ENCODE results near the gene XYLT2. TPM values are rescaled to one million over a fixed set of nuclear protein-coding genes. Genes with fewer than 3 reads are reported as not detected.
A peak's percentile ranks its signal among the peaks of the same experiment; 100 is the strongest.

XYLT2 gene
- total RNA-seq, 1 experiment from 2014 or later: 28.5 TPM

- no TSS peak for BruUV-seq (replicated peaks)
- in situ Hi-C loops (cut with HindIII; ENCODE audit: low pct_unique_long_range_greater_than_20kb, low sequenced_read_pairs): no loop called here
- TF ChIP-seq POLR2AphosphoS5 (IDR thresholded peaks at IDR 0.05; ENCODE audit: low read depth, low read length): no peak
- TF ChIP-seq TCF7L2 (IDR thresholded peaks at IDR 0.05; ENCODE audit: low read depth, low read length): no peak
- TF ChIP-seq SIN3A (IDR thresholded peaks at IDR 0.05; ENCODE audit: borderline replicate concordance, insufficient read depth, low read depth, low read length): no peak
- TF ChIP-seq, protein P1, sequence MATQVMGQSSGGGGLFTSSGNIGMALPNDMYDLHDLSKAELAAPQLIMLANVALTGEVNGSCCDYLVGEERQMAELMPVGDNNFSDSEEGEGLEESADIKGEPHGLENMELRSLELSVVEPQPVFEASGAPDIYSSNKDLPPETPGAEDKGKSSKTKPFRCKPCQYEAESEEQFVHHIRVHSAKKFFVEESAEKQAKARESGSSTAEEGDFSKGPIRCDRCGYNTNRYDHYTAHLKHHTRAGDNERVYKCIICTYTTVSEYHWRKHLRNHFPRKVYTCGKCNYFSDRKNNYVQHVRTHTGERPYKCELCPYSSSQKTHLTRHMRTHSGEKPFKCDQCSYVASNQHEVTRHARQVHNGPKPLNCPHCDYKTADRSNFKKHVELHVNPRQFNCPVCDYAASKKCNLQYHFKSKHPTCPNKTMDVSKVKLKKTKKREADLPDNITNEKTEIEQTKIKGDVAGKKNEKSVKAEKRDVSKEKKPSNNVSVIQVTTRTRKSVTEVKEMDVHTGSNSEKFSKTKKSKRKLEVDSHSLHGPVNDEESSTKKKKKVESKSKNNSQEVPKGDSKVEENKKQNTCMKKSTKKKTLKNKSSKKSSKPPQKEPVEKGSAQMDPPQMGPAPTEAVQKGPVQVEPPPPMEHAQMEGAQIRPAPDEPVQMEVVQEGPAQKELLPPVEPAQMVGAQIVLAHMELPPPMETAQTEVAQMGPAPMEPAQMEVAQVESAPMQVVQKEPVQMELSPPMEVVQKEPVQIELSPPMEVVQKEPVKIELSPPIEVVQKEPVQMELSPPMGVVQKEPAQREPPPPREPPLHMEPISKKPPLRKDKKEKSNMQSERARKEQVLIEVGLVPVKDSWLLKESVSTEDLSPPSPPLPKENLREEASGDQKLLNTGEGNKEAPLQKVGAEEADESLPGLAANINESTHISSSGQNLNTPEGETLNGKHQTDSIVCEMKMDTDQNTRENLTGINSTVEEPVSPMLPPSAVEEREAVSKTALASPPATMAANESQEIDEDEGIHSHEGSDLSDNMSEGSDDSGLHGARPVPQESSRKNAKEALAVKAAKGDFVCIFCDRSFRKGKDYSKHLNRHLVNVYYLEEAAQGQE (IDR thresholded peaks at IDR 0.05; ENCODE audit: insufficient read depth in 1 of 2, low read depth in 2 of 2, low read length in 1 of 2): no peak
- TF ChIP-seq, protein P2, sequence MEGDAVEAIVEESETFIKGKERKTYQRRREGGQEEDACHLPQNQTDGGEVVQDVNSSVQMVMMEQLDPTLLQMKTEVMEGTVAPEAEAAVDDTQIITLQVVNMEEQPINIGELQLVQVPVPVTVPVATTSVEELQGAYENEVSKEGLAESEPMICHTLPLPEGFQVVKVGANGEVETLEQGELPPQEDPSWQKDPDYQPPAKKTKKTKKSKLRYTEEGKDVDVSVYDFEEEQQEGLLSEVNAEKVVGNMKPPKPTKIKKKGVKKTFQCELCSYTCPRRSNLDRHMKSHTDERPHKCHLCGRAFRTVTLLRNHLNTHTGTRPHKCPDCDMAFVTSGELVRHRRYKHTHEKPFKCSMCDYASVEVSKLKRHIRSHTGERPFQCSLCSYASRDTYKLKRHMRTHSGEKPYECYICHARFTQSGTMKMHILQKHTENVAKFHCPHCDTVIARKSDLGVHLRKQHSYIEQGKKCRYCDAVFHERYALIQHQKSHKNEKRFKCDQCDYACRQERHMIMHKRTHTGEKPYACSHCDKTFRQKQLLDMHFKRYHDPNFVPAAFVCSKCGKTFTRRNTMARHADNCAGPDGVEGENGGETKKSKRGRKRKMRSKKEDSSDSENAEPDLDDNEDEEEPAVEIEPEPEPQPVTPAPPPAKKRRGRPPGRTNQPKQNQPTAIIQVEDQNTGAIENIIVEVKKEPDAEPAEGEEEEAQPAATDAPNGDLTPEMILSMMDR (IDR thresholded peaks at IDR 0.05): no peak
- CTCF ChIA-PET: no interaction called here
- intact Hi-C loops (cut with micrococcal nuclease; ENCODE audit: unreplicated experiment): no loop called here
- ATAC-seq: no peak
- no peaks in the 10 kb centered on the region for H3K27me3 ChIP-seq (ENCODE audit: control insufficient read depth, insufficient read depth, low read length)
- no peak overlapping the region for H3K27ac ChIP-seq (ENCODE audit: low read length)
- no peak overlapping the region for H3K4me3 ChIP-seq (ENCODE audit: low read depth in 2 of 2, low read length in 2 of 2)
- no peak for DNase-seq (ENCODE audit: low read depth, low spot score)
- no peaks in the 10 kb centered on the region for H3K4me1 ChIP-seq (ENCODE audit: control insufficient read depth, insufficient read depth, low read length)
- no peaks in the 10 kb centered on the region for H3K9me3 ChIP-seq (ENCODE audit: control insufficient read depth, insufficient read depth, low read depth, low read length)
- H3K36me3 ChIP-seq (ENCODE audit: control insufficient read depth, insufficient read depth, low read length): no peaks in the 10 kb centered on the region
- POLR2A ChIA-PET: no interaction called here
Observed at GRCh38 chr17:50326831-50327364, 19.0 kb upstream of the XYLT2 start.

GRCh38 chr17:50328363-50329325 lies 17.3 kb upstream of the XYLT2 start:
- no peak overlapping the region for H3K27ac ChIP-seq (ENCODE audit: low read length)
- no TSS peak for BruUV-seq (replicated peaks)
- H3K4me3 ChIP-seq (ENCODE audit: low read depth in 2 of 2, low read length in 2 of 2): no peak overlapping the region
- H3K36me3 ChIP-seq (ENCODE audit: control insufficient read depth, insufficient read depth, low read length): no peaks in the 10 kb centered on the region
- intact Hi-C loops (cut with micrococcal nuclease; ENCODE audit: unreplicated experiment) (no loop called here), in situ Hi-C loops (cut with HindIII; ENCODE audit: low pct_unique_long_range_greater_than_20kb, low sequenced_read_pairs) (no loop called here)
- no peak for DNase-seq (ENCODE audit: low read depth, low spot score)
- no peaks in the 10 kb centered on the region for H3K27me3 ChIP-seq (ENCODE audit: control insufficient read depth, insufficient read depth, low read length)
- POLR2A ChIA-PET: no interaction called here
- TF ChIP-seq POLR2AphosphoS5 (IDR thresholded peaks at IDR 0.05; ENCODE audit: low read depth, low read length) (no peak), TCF7L2 (IDR thresholded peaks at IDR 0.05; ENCODE audit: low read depth, low read length) (no peak), SIN3A (IDR thresholded peaks at IDR 0.05; ENCODE audit: borderline replicate concordance, insufficient read depth, low read depth, low read length) (no peak)
- TF ChIP-seq, protein P2 (IDR thresholded peaks at IDR 0.05): no peak
- TF ChIP-seq, protein P1 (IDR thresholded peaks at IDR 0.05; ENCODE audit: insufficient read depth in 1 of 2, low read depth in 2 of 2, low read length in 1 of 2): no peak
- no peaks in the 10 kb centered on the region for H3K9me3 ChIP-seq (ENCODE audit: control insufficient read depth, insufficient read depth, low read depth, low read length)
- CTCF ChIA-PET: no interaction called here
- H3K4me1 ChIP-seq (ENCODE audit: control insufficient read depth, insufficient read depth, low read length): no peaks in the 10 kb centered on the region
- 0 out of 2 replicates have a peak, but pooled peaks have one; percentile 8 for ATAC-seq

All from Panc1 (cell line).